ENCODE results near the gene FCRLA.

Gene FCRLA

GRCh38 chr1:161737625-161738024 is 30.6 kb downstream of the FCRLA start:
- Histone ChIP-seq H3K27ac (ENCODE audit: low read length) (no peak overlapping the region), H3K79me2 (ENCODE audit: low read length) (no peaks in the 10 kb centered on the region), H3K9me3 (replicated peaks; ENCODE audit: insufficient read depth, low read length) (no peaks in the 10 kb centered on the region), H2AFZ (ENCODE audit: low read length) (no peak overlapping the region), H4K20me1 (ENCODE audit: insufficient read depth, low read length) (no peaks in the 10 kb centered on the region), H3K9ac (ENCODE audit: low read length) (no peak overlapping the region), H3K4me2 (ENCODE audit: low read depth, low read length) (no peak overlapping the region), H3K4me3 (ENCODE audit: low read length) (no peak overlapping the region), H3K36me3 (replicated peaks; ENCODE audit: insufficient read depth, low read length) (no peaks in the 10 kb centered on the region), H3K9me2 (replicated peaks; ENCODE audit: insufficient read depth, low read length) (no peaks in the 10 kb centered on the region), H3F3A (ENCODE audit: insufficient read depth, low read length) (no peaks in the 10 kb centered on the region), H3K4me1 (ENCODE audit: low read length) (peaks cover 11% of the 10 kb centered on the region), H3K27me3 (replicated peaks; ENCODE audit: insufficient read depth, low read length) (no peaks in the 10 kb centered on the region)
- TF ChIP-seq EZH2 (optimal IDR thresholded peaks at IDR 0.05; ENCODE audit: low read depth, low read length), result no peak
- DNase-seq, result no peak

GRCh38 chr1:161738627-161739287 is 31.7 kb downstream of the FCRLA start:
- TF ChIP-seq EZH2 (optimal IDR thresholded peaks at IDR 0.05; ENCODE audit: low read depth, low read length) (no peak), CTCF (IDR thresholded peaks at IDR 0.05; ENCODE audit: low read length) (peak; percentile 64)
- Histone ChIP-seq H3F3A (ENCODE audit: insufficient read depth, low read length) (no peaks in the 10 kb centered on the region), H3K36me3 (replicated peaks; ENCODE audit: insufficient read depth, low read length) (no peaks in the 10 kb centered on the region), H3K9ac (ENCODE audit: low read length) (0 out of 2 replicates have a peak overlapping the region, but pooled peaks have one; percentile 9), H3K9me2 (replicated peaks; ENCODE audit: insufficient read depth, low read length) (no peaks in the 10 kb centered on the region), H3K4me3 (ENCODE audit: low read length) (no peak overlapping the region), H4K20me1 (ENCODE audit: insufficient read depth, low read length) (no peaks in the 10 kb centered on the region), H3K27ac (ENCODE audit: low read length) (no peak overlapping the region), H3K4me1 (ENCODE audit: low read length) (peaks cover 11% of the 10 kb centered on the region), H3K9me3 (replicated peaks; ENCODE audit: insufficient read depth, low read length) (no peaks in the 10 kb centered on the region), H3K4me2 (ENCODE audit: low read depth, low read length) (peak overlapping the region; percentile 39; the same call in 1 of the 2 replicates), H2AFZ (ENCODE audit: low read length) (peak overlapping the region; percentile 60), H3K79me2 (ENCODE audit: low read length) (no peaks in the 10 kb centered on the region), H3K27me3 (replicated peaks; ENCODE audit: insufficient read depth, low read length) (no peaks in the 10 kb centered on the region)
- DNase-seq, result peak; percentile 66

GRCh38 chr1:161739865-161740566 is 33.0 kb downstream of the FCRLA start:
- H3K79me2 ChIP-seq (ENCODE audit: low read length), result no peaks in the 10 kb centered on the region
- no peak overlapping the region; the same call in 1 of the 2 replicates for H2AFZ ChIP-seq (ENCODE audit: low read length)
- H3K4me2 ChIP-seq (ENCODE audit: low read depth, low read length), result no peak overlapping the region
- H3K9me3 ChIP-seq (replicated peaks; ENCODE audit: insufficient read depth, low read length), result no peaks in the 10 kb centered on the region
- H3K4me3 ChIP-seq (ENCODE audit: low read length), result no peak overlapping the region
- H3K9me2 ChIP-seq (replicated peaks; ENCODE audit: insufficient read depth, low read length), result no peaks in the 10 kb centered on the region
- H3K27me3 ChIP-seq (replicated peaks; ENCODE audit: insufficient read depth, low read length), result no peaks in the 10 kb centered on the region
- H3F3A ChIP-seq (ENCODE audit: insufficient read depth, low read length), result no peaks in the 10 kb centered on the region
- TF ChIP-seq EZH2 (optimal IDR thresholded peaks at IDR 0.05; ENCODE audit: low read depth, low read length), result no peak
- no peak for TF ChIP-seq CTCF (IDR thresholded peaks at IDR 0.05; ENCODE audit: low read length)
- no peak for TF ChIP-seq EZH2phosphoT487 (IDR thresholded peaks at IDR 0.05; ENCODE audit: low read length)
- H3K36me3 ChIP-seq (replicated peaks; ENCODE audit: insufficient read depth, low read length), result no peaks in the 10 kb centered on the region
- no peak overlapping the region for H3K9ac ChIP-seq (ENCODE audit: low read length)
- no peak for DNase-seq
- H3K4me1 ChIP-seq (ENCODE audit: low read length), result peaks cover 16% of the 10 kb centered on the region
- H4K20me1 ChIP-seq (ENCODE audit: insufficient read depth, low read length), result no peaks in the 10 kb centered on the region
- H3K27ac ChIP-seq (ENCODE audit: low read length), result no peak overlapping the region

GRCh38 chr1:161740921-161741320 is 33.9 kb downstream of the FCRLA start:
- H3K79me2 ChIP-seq (ENCODE audit: low read length), result no peaks in the 10 kb centered on the region
- no peaks in the 10 kb centered on the region for H3K27me3 ChIP-seq (replicated peaks; ENCODE audit: insufficient read depth, low read length)
- H3K36me3 ChIP-seq (replicated peaks; ENCODE audit: insufficient read depth, low read length), result no peaks in the 10 kb centered on the region
- no peaks in the 10 kb centered on the region for H3K9me2 ChIP-seq (replicated peaks; ENCODE audit: insufficient read depth, low read length)
- no peaks in the 10 kb centered on the region for H4K20me1 ChIP-seq (ENCODE audit: insufficient read depth, low read length)
- no peak overlapping the region for H3K4me2 ChIP-seq (ENCODE audit: low read depth, low read length)
- H3K9me3 ChIP-seq (replicated peaks; ENCODE audit: insufficient read depth, low read length), result no peaks in the 10 kb centered on the region
- DNase-seq, result no peak
- H3K27ac ChIP-seq (ENCODE audit: low read length), result no peak overlapping the region
- H3K4me1 ChIP-seq (ENCODE audit: low read length), result peaks cover 16% of the 10 kb centered on the region
- no peak overlapping the region for H3K9ac ChIP-seq (ENCODE audit: low read length)
- H2AFZ ChIP-seq (ENCODE audit: low read length), result no peak overlapping the region
- H3F3A ChIP-seq (ENCODE audit: insufficient read depth, low read length), result no peaks in the 10 kb centered on the region
- TF ChIP-seq CTCF (IDR thresholded peaks at IDR 0.05; ENCODE audit: low read length) (no peak), EZH2 (optimal IDR thresholded peaks at IDR 0.05; ENCODE audit: low read depth, low read length) (no peak), EZH2phosphoT487 (IDR thresholded peaks at IDR 0.05; ENCODE audit: low read length) (no peak)
- H3K4me3 ChIP-seq (ENCODE audit: low read length), result no peak overlapping the region
